Upper lobe of left lung (tissue), 6 donors: Measurements from ENCODE around the gene ZBTB46. TPM values are rescaled to one million over a fixed set of nuclear protein-coding genes. Genes with fewer than 3 reads are reported as not detected.
A peak's percentile ranks its signal among the peaks of the same experiment; 100 is the strongest.

Experiments used
- ATAC-seq, 2 donors: fragments of 200-7000 bp; cut with Tn5 transposase; one replicate each; pipeline ENCODE4 v1.9.1; 2022; ENCODE audit warnings: mild to moderate bottlenecking in 2 of 2, moderate library complexity in 2 of 2; ENCODE audit not compliant: low FRiP score in 2 of 2
- DNase-seq, 2 donors: peaks; one replicate each; pipeline ENCODE4 v3.0.0-alpha.2; 2019 to 2020
- H3K27ac ChIP-seq, 4 donors: fragments of 200-600 bp; sonication (generic); one replicate each; pipeline ENCODE4 v1.5.1; 2016 to 2019
- H3K27me3 ChIP-seq, 4 donors: fragments of 200-600 bp; sonication (generic); one replicate each; pipeline ENCODE4 v1.5.1; 2017 to 2019
- H3K36me3 ChIP-seq, 4 donors: fragments of 200-600 bp; sonication (generic); one replicate each; pipeline ENCODE4 v1.5.1; 2016 to 2019
- H3K4me1 ChIP-seq, 4 donors: fragments of 200-600 bp; sonication (generic); one replicate each; pipeline ENCODE4 v1.5.1; 2018 to 2019
- H3K4me3 ChIP-seq, 4 donors: fragments of 200-600 bp; sonication (generic); one replicate each; pipeline ENCODE4 v1.5.1; 2017 to 2019; ENCODE audit warnings: mild to moderate bottlenecking in 2 of 4, moderate library complexity in 1 of 4
- H3K9me3 ChIP-seq, 4 donors: fragments of 200-600 bp; sonication (generic); one replicate each; pipeline ENCODE4 v1.5.1; 2018 to 2019
- EP300 ChIP-seq, 4 donors: sonication (generic); formaldehyde crosslinking; IDR thresholded peaks; one replicate each; pipeline ENCODE4 v1.5.1; 2017; ENCODE audit warnings: antibody characterized with exemption in 4 of 4, control low read depth in 2 of 4
- POLR2A ChIP-seq, 4 donors: fragments of 450-650 bp; IDR thresholded peaks; one replicate each; pipeline ENCODE4 v1.5.1; 2016 to 2017; ENCODE audit warnings: antibody characterized with exemption in 4 of 4, mild to moderate bottlenecking in 2 of 4
- POLR2AphosphoS5 ChIP-seq, 2 donors: sonication (generic); formaldehyde crosslinking; IDR thresholded peaks; one replicate each; pipeline ENCODE4 v1.5.1; 2017; ENCODE audit warnings: antibody characterized with exemption in 2 of 2
- WGBS, 2 donors: methylation state at CpG; one replicate each; pipeline ENCODE4 v1.1.5; 2017 to 2018; 5-methylcytosine and 5-hydroxymethylcytosine counted together
- total RNA-seq, 6 donors: library from RNA; depleted of rRNA in 4 of 6; stranded (reverse); fragments of >200 nt in 4 of 6; gene quantifications; one replicate each; pipeline versions ENCODE4 v1.1.0 to v1.2.1, GENCODE V29; 2016 to 2021
- TF ChIP-seq, protein P1 (sequence below), 6 experiments: fragments of 450-650 bp in 4 of 6; fragments of 200-600 bp in 2 of 6; sonication (generic) in 2 of 6; IDR thresholded peaks; one replicate each; pipeline ENCODE4 v1.5.1; 2016 to 2019; ENCODE audit warnings: antibody characterized with exemption in 6 of 6
- donor health status: DM: no; HTN: no; CAD: no; lungs with moderate emphysema.
- donor health status: DM: no; HTN: yes; CAD: no; lungs with severe emphysema.

ZBTB46 gene
- total RNA-seq, 6 donors from 2014 or later = 7.6 to 25.3 (median 11.6) TPM

DNA sequence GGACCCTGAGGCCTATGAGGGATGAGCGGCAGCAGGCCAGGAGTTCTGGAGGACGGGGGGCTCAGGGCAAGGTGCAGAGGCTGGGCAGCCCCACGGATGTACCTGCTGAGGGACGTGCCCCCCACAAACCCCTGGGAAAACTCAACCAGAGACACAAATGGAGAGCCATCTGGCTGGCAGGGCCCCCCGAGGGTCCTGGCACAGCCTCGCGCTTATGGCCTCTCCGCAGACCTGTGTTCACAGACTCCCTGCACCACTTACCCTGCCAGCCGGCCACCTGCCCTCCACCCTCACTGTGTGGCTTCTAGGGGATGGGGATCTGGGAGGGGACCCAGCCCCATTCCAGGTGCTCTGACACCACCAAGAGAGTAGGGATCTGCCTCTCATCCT lies 3.4 kb upstream of the ZBTB46 start:
- Histone ChIP-seq H3K9me3 (no peaks in the 10 kb centered on the region), H3K36me3 (no peaks in the 10 kb centered on the region), H3K27me3 (no peaks in the 10 kb centered on the region), H3K4me3 (no peak overlapping the region), H3K27ac (peak overlapping the region; percentile 19 to 82 (median 54)), H3K4me1 (peaks cover 28 to 50% (median 37%) of the 10 kb centered on the region in 4 donors)
- ATAC-seq (no peak), DNase-seq (no peak)
- no peak for TF ChIP-seq POLR2A (IDR thresholded peaks at IDR 0.05)
- no peak for TF ChIP-seq POLR2AphosphoS5 (IDR thresholded peaks at IDR 0.05)
- TF ChIP-seq, protein P1, sequence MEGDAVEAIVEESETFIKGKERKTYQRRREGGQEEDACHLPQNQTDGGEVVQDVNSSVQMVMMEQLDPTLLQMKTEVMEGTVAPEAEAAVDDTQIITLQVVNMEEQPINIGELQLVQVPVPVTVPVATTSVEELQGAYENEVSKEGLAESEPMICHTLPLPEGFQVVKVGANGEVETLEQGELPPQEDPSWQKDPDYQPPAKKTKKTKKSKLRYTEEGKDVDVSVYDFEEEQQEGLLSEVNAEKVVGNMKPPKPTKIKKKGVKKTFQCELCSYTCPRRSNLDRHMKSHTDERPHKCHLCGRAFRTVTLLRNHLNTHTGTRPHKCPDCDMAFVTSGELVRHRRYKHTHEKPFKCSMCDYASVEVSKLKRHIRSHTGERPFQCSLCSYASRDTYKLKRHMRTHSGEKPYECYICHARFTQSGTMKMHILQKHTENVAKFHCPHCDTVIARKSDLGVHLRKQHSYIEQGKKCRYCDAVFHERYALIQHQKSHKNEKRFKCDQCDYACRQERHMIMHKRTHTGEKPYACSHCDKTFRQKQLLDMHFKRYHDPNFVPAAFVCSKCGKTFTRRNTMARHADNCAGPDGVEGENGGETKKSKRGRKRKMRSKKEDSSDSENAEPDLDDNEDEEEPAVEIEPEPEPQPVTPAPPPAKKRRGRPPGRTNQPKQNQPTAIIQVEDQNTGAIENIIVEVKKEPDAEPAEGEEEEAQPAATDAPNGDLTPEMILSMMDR (IDR thresholded peaks at IDR 0.05) = no peak
- no peak for TF ChIP-seq EP300 (IDR thresholded peaks at IDR 0.05)
- 92 to 93% methylated on average over 6 to 9 of the region's 9 CpGs for WGBS, 2 donors

DNA sequence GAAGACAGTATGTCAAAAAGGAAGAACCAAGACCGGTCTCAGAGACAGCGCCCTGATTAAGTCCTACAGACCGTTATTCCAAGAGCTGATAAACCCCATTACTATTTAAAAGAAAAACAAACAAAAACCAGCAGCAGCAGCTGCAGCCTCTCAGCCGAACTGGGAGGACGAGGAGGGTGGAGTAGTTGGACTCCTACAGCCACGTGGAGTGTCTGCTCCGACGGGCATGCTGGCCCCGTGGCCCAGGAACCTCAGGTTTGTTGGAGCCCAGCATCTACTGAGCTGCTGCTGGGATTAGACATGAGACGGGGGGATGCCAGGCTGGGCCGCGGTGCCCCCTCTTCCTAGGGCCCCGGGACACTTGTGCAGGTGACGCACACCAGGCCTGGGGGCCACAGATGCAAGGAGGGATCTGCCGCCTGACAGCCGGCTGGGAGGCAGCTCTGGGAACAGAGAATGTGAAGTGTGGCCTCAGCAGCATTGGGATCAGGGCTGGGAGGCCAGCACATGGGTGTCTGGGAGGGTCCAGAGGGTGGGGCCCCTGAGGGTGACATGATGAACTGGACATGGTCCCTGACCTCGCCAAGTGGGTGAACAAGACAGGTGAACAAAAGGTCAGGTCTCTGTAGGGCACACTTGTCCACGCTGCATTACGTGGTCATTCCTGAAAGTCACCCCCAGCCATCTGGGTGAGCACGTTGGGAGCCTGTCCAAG lies 2.9 kb upstream of the ZBTB46 start:
- ATAC-seq = no peak
- Histone ChIP-seq H3K9me3 (no peaks in the 10 kb centered on the region), H3K27me3 (no peaks in the 10 kb centered on the region), H3K4me1 (peaks cover 33 to 56% (median 41%) of the 10 kb centered on the region in 4 donors), H3K36me3 (no peaks in the 10 kb centered on the region), H3K4me3 (no peak overlapping the region), H3K27ac (peak overlapping the region in 3 of 4 donors; percentile 48 to 82 (median 61))
- TF ChIP-seq POLR2AphosphoS5 (IDR thresholded peaks at IDR 0.05) (no peak), EP300 (IDR thresholded peaks at IDR 0.05) (no peak), POLR2A (IDR thresholded peaks at IDR 0.05) (no peak)
- TF ChIP-seq, protein P1 (IDR thresholded peaks at IDR 0.05) = no peak
- 68 to 78% methylated on average over 11 to 15 of the region's 20 CpGs for WGBS, 2 donors
- DNase-seq = no peak

DNA sequence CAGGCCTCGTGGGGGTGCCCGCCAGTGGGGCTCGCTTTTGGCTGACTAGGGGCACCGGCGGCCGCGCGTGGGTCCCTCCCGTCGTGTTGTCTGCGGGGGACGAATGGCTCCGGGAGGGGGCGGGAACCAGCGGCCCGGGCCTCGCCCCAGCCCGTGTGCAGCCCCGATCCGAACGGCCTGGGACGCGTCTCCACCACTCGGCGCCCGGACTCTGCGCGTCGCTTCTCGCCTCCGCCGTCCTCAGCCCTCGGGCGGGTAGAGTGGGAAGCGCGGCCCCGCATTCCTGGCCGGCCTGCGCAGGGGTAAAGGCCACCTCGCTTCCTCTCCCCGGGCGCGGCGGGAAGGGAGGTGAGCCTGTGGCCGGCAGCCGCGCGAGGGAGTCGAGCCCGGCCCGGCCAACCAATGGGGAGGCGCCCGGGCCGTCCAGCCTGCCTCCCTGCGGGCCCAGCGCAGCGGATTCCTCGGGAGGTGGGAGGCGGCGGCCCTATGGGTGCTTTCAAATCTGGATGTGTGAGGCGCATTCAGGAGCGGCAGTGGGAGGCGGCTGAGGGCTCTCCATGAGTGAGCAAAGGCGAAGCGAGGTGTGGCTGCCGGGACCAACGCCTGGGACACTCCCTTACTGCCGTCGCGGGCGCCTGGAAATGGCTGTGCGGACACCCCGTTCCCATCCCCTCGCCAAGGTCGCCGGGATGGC lies 1.1 kb upstream of the ZBTB46 start:
- peak overlapping the region; percentile 57 to 86 (median 70) for H3K4me3 ChIP-seq
- peak in 1 of 2 donors; percentile 89 for DNase-seq
- no peaks in the 10 kb centered on the region for H3K27me3 ChIP-seq
- H3K36me3 ChIP-seq = no peaks in the 10 kb centered on the region
- ATAC-seq = peak; percentile 3 to 37
- H3K9me3 ChIP-seq = no peaks in the 10 kb centered on the region
- peak in 1 of 2 donors; percentile 28 for TF ChIP-seq POLR2AphosphoS5 (IDR thresholded peaks at IDR 0.05)
- TF ChIP-seq POLR2A (IDR thresholded peaks at IDR 0.05) = no peak
- peak overlapping the region; percentile 57 to 82 (median 78) for H3K27ac ChIP-seq
- peaks cover 33 to 64% (median 45%) of the 10 kb centered on the region in 4 donors for H3K4me1 ChIP-seq
- WGBS, 2 donors = 16 to 24% methylated on average over 20 to 40 of the region's 76 CpGs

DNA sequence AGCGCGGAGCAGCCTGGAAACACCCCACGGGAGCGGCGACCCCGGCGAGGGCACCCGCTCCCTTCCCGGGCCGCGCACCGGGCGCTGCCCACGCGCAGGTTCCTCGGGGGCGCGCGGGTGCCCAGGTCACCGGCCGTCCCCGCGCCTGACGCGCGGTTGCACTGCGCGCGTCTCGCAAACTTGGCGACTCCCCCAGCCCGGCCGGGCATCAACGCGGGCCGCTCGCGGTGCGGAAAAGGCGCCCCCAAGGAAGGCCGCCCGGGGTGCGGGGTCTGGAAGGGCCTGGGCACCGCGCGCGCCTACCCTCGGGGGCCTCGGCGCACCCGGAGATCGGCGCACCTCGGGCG lies 555 bp upstream of the ZBTB46 start:
- H3K4me1 ChIP-seq = peaks cover 33 to 64% (median 45%) of the 10 kb centered on the region in 4 donors
- ATAC-seq (no peak), DNase-seq (no peak)
- peak overlapping the region; percentile 57 to 86 (median 70) for H3K4me3 ChIP-seq
- peak overlapping the region; percentile 57 to 82 (median 78) for H3K27ac ChIP-seq
- no peaks in the 10 kb centered on the region for H3K9me3 ChIP-seq
- no peaks in the 10 kb centered on the region for H3K36me3 ChIP-seq
- TF ChIP-seq EP300 (IDR thresholded peaks at IDR 0.05) (no peak), POLR2A (IDR thresholded peaks at IDR 0.05) (no peak), POLR2AphosphoS5 (IDR thresholded peaks at IDR 0.05) (no peak)
- WGBS, 2 donors = 0 to 1% methylated on average over 11 to 22 of the region's 55 CpGs
- no peaks in the 10 kb centered on the region for H3K27me3 ChIP-seq

DNA sequence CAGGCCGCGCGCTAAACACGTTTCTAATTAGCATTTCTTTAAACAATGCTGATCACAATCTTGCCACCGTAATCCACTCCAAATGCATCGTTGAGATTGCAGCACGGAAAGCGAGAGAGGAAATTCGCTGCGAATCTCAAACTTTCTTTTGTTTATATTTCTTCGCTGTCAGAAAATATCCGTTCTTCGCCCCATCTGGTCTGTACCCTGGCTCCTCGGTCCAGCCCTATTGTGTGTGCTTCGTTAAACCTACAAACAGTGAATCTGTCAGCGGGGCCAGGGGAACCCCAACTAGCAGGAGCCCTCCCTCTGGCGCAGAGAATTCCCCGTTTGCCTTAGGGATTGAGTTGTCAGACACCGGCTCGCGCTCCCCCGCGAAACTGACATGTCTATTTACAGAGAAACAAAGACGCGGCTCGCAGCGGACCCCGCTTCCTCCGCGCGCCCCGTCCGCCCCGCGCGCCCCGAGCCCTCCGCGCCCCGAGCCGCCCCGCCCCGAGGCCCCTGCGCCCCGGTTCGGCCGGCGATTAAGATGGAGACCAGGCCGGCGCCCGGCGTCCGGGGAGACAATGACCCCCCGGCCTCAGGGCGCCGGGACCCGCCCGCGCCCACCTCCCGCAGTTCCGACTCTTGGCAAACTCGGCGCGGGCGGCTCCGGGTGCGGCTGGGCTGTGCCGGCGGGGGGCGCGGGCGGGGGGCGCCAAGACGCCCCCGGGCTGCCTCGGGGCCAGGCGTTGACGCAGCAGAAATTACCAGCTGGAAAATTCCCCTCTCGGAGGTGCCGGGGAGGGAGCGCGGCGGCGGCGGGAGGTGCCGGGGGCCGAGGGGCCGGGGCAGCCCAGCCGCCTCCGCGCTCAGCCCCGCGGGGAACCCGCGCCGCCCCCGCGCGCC lies 874 bp downstream of the ZBTB46 start:
- ATAC-seq = no peak
- TF ChIP-seq, protein P1 (IDR thresholded peaks at IDR 0.05) = no peak
- TF ChIP-seq POLR2AphosphoS5 (IDR thresholded peaks at IDR 0.05) (no peak), POLR2A (IDR thresholded peaks at IDR 0.05) (no peak), EP300 (IDR thresholded peaks at IDR 0.05) (no peak)
- peak overlapping the region; percentile 75 to 89 (median 81) for H3K27ac ChIP-seq
- peak in 1 of 2 donors; percentile 88 for DNase-seq
- H3K4me1 ChIP-seq = peaks cover 32 to 59% (median 45%) of the 10 kb centered on the region in 4 donors
- H3K36me3 ChIP-seq = no peaks in the 10 kb centered on the region
- WGBS, 2 donors = 1 to 2% methylated on average over 24 to 59 of the region's 99 CpGs
- H3K9me3 ChIP-seq = no peaks in the 10 kb centered on the region
- no peaks in the 10 kb centered on the region for H3K27me3 ChIP-seq
- peak overlapping the region; percentile 55 to 86 (median 82) for H3K4me3 ChIP-seq
